ENCODE measurements around the gene MLIP.

- TF ChIP-seq CTCF (IDR thresholded peaks at IDR 0.05; ENCODE audit: control extremely low read depth in 1 of 3, insufficient read depth in 1 of 3, low read depth in 1 of 3, low read length in 3 of 3) (no peak), POLR2A (IDR thresholded peaks at IDR 0.05; ENCODE audit: control extremely low read depth in 1 of 2, low read depth in 2 of 2, low read length in 2 of 2) (no peak), JUN (IDR thresholded peaks at IDR 0.05; ENCODE audit: low read depth, low read length) (no peak), CEBPB (IDR thresholded peaks at IDR 0.05; ENCODE audit: low read depth, low read length) (no peak), CHD1 (IDR thresholded peaks at IDR 0.05; ENCODE audit: low read depth, low read length) (no peak)
- TF ChIP-seq, protein P1, sequence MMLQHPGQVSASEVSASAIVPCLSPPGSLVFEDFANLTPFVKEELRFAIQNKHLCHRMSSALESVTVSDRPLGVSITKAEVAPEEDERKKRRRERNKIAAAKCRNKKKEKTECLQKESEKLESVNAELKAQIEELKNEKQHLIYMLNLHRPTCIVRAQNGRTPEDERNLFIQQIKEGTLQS (IDR thresholded peaks at IDR 0.05; ENCODE audit: insufficient read depth, low read depth, low read length), result no peak
These were observed 84.4 kb downstream of the MLIP start for GRCh38 chr6:54195637-54196036.
